ENCODE results near the gene CATSPERZ. TPM values are rescaled to one million over a fixed set of nuclear protein-coding genes. Genes with fewer than 3 reads are reported as not detected.
A peak's percentile ranks its signal among the peaks of the same experiment; 100 is the strongest.

The CATSPERZ gene
- total and polyA plus RNA-seq, 2 of the 13 experiments (the other 11 are each of a cell fraction or from before 2014, with no cell fraction given) = 0.22 to 0.48 TPM

- peak; percentile 73 for TF ChIP-seq ZNF687 (CRISPR knock-in tag; IDR thresholded peaks at IDR 0.05)
- no peak for TF ChIP-seq HNRNPUL1 (IDR thresholded peaks at IDR 0.05; ENCODE audit: low read depth, low read length)
- TF ChIP-seq PHF5A (CRISPR knock-in tag; IDR thresholded peaks at IDR 0.05; ENCODE audit: low read depth, unreplicated experiment) = no peak
- no peak for TF ChIP-seq ZNF180 (CRISPR knock-in tag; IDR thresholded peaks at IDR 0.05; ENCODE audit: borderline replicate concordance, low read depth)
- no peak for TF ChIP-seq MTA1 (CRISPR knock-in tag; IDR thresholded peaks at IDR 0.05; ENCODE audit: borderline replicate concordance)
- TF ChIP-seq ZNF20 (CRISPR knock-in tag; IDR thresholded peaks at IDR 0.05) = no peak
- TF ChIP-seq, protein P1, sequence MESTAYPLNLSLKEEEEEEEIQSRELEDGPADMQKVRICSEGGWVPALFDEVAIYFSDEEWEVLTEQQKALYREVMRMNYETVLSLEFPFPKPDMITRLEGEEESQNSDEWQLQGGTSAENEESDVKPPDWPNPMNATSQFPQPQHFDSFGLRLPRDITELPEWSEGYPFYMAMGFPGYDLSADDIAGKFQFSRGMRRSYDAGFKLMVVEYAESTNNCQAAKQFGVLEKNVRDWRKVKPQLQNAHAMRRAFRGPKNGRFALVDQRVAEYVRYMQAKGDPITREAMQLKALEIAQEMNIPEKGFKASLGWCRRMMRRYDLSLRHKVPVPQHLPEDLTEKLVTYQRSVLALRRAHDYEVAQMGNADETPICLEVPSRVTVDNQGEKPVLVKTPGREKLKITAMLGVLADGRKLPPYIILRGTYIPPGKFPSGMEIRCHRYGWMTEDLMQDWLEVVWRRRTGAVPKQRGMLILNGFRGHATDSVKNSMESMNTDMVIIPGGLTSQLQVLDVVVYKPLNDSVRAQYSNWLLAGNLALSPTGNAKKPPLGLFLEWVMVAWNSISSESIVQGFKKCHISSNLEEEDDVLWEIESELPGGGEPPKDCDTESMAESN (CRISPR knock-in tag; conservative IDR thresholded peaks at IDR 0.05) = no peak
- peak; percentile 95 for TF ChIP-seq THAP7 (CRISPR knock-in tag; IDR thresholded peaks at IDR 0.05)
- TF ChIP-seq ZSCAN30 (CRISPR knock-in tag; IDR thresholded peaks at IDR 0.05) = no peak
- TF ChIP-seq KLF9 (CRISPR knock-in tag; IDR thresholded peaks at IDR 0.05; ENCODE audit: low read depth) = 0 out of 2 replicates have a peak, but pooled peaks have one; percentile 68
- no peak for TF ChIP-seq KAT2B (IDR thresholded peaks at IDR 0.05; ENCODE audit: borderline replicate concordance, low read depth, low read length)
- TF ChIP-seq SRSF4 (IDR thresholded peaks at IDR 0.05; ENCODE audit: low read depth, low read length, poor library complexity, severe bottlenecking) = no peak
- no peak for TF ChIP-seq EZH2 (conservative IDR thresholded peaks at IDR 0.05; ENCODE audit: low read depth, low read length)
- TF ChIP-seq MED13 (CRISPR knock-in tag; IDR thresholded peaks at IDR 0.05) = no peak
- TF ChIP-seq MBD4 (IDR thresholded peaks at IDR 0.05; ENCODE audit: borderline replicate concordance, low read length) = no peak
- TF ChIP-seq STAT5B (CRISPR knock-in tag; IDR thresholded peaks at IDR 0.05) = no peak
- TF ChIP-seq BRD4 (CRISPR knock-in tag; IDR thresholded peaks at IDR 0.05) = peak; percentile 29; the same call in 1 of the 2 replicates
- no peak; the same call in none of the 2 replicates for TF ChIP-seq SPEN (CRISPR knock-in tag; IDR thresholded peaks at IDR 0.05; ENCODE audit: low read depth)
- TF ChIP-seq ZSCAN5A (CRISPR knock-in tag; IDR thresholded peaks at IDR 0.05; ENCODE audit: borderline replicate concordance) = no peak
- peak; percentile 88 for TF ChIP-seq KDM2A (CRISPR knock-in tag; IDR thresholded peaks at IDR 0.05; ENCODE audit: borderline replicate concordance, low read depth)
- TF ChIP-seq MAF1 (CRISPR knock-in tag; IDR thresholded peaks at IDR 0.05; ENCODE audit: borderline replicate concordance) = no peak
- peak; percentile 59; the same call in 1 of the 2 replicates for TF ChIP-seq ATF3 (CRISPR knock-in tag; IDR thresholded peaks at IDR 0.05)
These were observed 30.5 kb upstream of the CATSPERZ start (continued) for GRCh38 chr11:64269540-64270220.

Measured in HepG2 (cell line).